Neural progenitor cell (in vitro differentiated cells): ENCODE measurements around the gene NKD1.

Experiments used
- CTCF ChIP-seq: fragments of 200-600 bp; sonication (generic); IDR thresholded peaks from 2 replicates; pipeline ENCODE4 v1.5.1; 2017; ENCODE audit warnings: antibody characterized with exemption, mild to moderate bottlenecking
- EZH2 ChIP-seq: fragments of 200-600 bp; sonication (generic); IDR thresholded peaks from 2 replicates; pipeline ENCODE4 v1.6.1; 2017; ENCODE audit warnings: antibody characterized with exemption, mild to moderate bottlenecking, moderate library complexity

DNA sequence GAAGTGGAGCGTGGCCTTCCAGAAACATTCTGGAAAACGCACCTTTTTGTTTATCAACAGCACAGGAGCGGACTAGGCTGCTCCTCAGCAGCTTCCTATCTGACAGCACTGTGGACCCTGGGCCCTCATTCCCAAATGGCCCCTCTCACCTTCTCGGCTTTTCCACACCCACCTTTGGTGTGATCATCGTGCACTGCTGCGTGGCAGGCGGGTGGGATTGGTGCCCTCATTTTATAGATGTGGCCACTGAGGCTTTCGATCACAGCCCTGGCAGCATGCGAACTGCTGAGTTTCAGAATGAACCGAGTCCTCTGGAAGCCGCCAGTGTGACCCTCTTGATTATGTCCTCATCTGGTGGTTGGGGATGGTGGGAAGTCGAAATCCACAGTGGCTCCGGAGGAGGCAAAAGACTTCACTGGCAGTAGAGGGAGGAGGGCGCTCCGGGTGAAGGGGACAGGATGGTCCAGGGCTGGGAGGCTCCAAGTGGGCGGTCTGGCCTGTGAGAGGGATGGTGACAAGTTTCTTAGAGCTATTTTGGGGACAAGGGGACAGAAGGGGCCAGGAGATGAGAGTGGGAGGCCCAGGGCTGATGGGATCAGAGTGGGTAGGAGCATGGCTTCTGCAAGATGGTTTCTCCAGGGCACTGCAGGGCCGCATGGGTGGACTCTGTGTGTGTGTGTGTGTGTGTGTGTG lies 49.5 kb downstream of the NKD1 start:
- no peak for TF ChIP-seq CTCF
- TF ChIP-seq EZH2 = no peak
